DMS53 treated with DMSO at 0.1 percent for 48 hours (cell line): ENCODE data around the gene CYP2W1.

ENCODE experiments used
- DNase-seq: peaks from one replicate; lab custom pipeline; 2025; ENCODE audit not compliant: unreplicated experiment; lab: John Stamatoyannopoulos, UW

Gene CYP2W1

DNA sequence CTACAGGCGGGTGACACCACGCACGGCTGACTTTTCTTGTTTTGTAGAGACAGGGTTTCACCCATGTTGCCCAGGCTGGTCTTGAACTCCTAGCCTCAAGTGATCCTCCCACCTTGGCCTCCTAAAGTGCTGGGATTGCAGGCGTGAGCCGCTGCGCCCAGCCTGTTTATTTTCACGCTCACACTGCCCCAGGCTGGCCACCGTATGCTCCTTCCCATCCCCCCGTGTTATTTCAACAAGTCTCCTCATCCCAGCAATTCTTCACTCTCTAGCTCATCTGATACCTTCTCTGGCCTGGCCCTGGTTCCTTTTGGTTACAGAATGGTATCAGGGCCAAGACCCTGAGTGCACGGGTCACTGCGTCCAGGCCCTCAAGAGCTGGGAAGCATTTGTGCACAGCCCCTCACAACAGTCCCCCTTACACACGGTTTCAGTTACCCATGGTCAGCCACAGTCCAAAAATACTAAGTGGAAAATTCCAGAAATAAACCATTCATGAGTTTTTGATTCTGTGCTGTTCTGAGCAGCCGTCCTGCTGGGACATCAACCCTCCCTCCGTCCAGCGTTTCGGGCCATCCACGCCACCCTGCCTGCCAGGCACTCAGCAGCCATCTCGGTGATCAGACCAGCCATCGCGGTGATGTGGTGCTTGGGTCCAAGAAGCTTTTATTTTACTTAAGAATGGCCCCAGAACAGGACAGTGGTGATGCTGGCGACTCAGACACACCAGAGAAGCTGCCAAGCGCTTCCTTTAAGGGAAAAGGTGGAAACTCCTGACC, 16.5 kb upstream of the CYP2W1 start:
- no peak for DNase-seq

DNA sequence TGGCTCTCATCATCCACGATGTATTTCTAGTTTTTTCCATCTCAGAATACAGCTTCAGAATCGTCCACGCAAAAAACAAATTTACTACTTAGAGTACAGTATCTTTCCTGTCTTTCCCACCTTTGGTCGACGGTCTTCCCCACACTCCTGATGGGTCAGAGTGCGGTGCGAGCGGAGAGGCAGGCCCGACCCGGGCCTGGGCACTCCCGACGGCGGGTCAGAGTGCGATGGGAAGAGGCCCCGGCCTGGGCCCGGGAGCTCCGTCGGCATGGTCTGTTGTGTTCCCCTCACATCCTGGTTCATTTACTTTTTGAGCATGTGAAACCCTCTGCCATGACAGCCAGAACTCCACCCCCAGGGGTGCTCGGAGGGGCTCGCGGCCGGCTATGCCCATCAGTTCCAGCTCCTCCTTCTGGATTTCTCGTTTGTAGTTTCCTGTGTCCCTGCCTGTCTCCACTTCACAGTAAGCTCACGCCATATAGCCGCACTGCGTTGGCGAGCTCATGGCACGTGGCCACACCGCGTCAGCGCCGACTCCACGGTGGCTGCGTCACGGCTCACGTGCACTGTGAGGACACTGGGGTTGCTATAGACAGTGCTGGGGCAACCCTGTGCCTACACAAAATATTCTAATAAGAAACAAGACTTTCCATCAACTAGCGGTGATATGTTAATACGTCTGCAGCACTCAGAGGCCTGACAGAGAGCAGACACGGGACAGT, 15.5 kb upstream of the CYP2W1 start:
- DNase-seq = no peak

DNA sequence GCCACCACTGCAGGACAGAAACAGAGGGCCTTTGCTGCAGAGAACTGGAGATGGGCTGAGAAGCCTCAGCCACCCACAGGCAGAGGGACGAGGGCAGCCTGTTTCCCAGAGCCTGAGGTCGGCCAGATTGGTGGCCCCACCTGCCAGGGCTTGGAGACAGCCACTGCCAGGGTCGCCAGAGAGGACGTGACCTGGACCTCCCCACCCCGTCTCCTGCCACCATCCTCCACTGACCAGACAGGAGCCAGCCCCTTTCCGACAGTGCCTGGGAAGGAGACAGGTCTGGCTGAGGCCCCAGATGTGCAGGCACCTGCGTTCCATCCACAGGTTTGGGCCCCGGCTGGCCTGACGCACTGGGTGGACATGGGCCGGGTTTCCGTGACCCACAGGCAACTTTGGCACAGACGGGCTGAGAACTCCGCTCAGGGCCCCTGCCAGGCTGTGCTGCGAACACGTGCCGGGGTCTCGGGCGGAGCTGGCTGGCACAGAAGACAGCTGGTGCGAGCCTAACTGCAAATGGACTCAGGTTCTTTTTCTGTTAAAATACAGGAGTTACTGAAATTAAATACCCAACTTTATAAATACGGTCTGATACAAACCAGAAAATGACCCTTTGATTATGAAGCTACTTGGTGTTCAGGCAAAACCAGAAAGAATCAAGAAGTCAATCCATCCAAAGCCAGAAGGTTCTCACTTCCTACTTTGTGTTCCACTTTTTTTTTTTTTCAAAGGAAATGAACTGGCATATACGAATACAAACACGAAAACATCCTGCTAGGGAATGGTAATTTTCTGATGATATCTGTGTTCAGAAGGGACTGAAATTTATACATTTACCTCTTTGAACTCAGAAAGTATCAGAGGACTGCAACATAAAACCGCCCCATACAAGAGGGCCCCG, 14.5 kb upstream of the CYP2W1 start:
- DNase-seq = no peak

DNA sequence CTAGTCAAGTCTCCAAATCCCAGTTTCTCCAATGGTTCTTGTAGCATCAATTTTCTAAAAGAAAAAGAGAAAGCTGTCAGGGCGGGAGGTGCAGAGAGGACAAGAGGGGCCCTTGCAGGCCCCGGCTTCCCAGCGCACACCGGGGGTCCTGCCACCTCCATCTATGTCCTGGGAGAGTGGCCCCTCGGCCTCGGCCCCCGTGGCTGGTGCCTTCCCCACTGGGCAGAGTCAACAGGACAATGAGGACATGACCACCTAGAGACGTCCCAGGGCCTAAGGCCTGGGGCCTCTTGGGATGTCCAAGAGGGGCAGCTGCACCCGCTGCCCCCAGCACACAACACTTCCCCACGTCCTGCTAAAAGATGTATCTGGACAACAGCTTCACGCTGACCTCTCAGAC, 13.6 kb upstream of the CYP2W1 start:
- no peak for DNase-seq

DNA sequence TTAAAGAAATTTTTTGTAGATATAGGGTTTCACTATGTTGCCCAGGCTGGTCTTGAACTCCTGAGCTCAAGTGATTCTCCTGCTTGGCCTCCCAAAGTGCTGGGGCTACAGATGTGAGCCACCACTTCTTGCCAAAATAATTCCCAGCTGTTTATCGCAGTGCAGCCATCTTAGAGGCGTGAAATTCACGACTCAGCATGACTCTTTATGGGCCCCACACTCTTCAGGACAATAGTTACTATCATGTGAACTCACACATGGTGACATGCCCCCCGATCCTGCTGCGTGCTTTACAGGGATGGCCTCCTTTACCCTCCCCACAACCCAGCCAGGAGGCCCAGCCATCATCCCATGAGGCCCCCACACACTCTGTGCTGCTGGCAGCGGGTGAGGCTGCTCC, 12.2 kb upstream of the CYP2W1 start:
- no peak for DNase-seq

DNA sequence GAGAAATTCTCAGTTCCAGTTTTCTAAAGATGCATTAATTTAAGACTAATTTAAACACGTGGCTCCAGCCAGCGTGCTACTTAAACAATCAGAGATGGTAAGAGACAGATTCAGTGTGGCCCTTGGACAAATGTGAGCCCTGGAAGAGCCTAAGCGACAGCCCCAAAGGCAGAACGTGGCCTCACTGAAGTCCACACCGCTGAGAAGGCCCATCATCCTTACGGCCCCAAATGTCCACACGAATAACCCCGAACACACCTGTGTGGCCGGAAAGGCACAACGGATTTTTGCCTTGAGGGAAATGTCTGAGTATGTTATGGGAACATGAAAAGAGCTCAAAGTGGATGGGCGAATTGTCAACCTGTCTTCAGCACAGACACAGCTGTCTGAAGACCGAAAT, 10.9 kb upstream of the CYP2W1 start:
- no peak for DNase-seq

DNA sequence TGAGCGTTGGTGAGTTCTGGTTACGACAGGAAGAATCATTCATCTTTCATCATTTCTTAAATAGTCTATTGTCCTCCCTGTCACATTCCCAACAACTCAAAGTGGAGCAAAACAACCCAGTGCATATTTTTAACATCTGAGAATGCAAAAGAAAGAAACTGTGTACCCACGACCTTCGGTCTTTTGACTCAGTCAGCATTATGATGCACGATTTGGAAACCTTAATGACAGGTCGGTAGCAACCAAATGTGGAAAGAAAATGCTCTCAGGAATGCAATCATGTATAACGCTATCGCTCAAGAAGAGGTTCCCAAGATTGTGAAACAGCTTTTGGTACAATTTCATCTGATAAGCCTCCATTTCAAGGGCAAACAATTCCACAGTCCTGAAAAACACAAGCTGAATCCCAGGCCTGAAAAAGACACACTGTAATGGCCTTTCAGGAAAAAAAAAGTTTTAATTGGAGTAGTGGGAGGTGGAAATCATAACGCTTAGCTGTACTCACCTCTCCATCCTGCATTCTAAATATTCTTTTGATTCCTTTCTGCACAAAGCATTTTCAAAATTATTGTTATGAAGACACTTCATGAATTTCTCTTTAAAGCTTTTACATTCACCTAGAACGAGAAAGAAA, 10.2 kb upstream of the CYP2W1 start:
- DNase-seq = no peak

DNA sequence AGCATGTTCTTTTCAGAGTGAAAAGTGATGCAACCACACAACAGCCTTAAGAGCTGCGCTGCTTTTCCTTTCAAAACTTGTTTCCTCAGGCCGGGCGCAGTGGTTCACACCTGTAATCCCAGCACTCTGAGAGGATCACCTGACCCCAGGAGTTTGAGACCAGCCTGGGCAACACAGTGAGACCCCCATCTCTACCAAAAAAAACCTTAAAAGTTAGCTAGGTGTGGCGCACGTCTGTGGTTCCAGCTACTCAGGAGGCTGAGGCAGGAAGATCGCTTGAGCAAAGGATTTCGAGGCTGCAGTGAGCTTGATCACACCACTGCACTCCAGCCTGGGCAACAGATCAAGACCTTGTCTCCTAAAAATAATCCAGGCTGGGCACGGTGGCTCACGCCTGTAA, 9.7 kb upstream of the CYP2W1 start:
- no peak for DNase-seq

DNA sequence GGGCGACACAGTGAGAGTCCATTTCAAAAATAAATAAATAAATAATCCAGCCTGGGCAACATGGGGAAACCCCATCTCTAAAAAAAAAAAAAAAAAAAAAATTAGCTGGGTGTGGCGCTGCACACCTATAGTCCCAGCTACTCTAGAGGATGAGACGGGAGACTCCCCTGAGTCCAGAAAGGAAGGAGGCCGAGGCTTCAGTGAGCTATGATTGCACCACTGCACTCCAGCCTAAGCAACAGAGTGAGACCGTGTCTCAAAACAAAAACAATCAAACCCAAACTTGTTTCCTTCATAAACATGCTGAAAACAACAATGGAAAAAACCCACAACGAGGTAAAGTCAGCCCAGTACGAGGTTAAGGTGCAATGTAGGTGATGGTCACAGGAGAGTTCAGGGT, 8.8 kb upstream of the CYP2W1 start:
- DNase-seq = no peak

DNA sequence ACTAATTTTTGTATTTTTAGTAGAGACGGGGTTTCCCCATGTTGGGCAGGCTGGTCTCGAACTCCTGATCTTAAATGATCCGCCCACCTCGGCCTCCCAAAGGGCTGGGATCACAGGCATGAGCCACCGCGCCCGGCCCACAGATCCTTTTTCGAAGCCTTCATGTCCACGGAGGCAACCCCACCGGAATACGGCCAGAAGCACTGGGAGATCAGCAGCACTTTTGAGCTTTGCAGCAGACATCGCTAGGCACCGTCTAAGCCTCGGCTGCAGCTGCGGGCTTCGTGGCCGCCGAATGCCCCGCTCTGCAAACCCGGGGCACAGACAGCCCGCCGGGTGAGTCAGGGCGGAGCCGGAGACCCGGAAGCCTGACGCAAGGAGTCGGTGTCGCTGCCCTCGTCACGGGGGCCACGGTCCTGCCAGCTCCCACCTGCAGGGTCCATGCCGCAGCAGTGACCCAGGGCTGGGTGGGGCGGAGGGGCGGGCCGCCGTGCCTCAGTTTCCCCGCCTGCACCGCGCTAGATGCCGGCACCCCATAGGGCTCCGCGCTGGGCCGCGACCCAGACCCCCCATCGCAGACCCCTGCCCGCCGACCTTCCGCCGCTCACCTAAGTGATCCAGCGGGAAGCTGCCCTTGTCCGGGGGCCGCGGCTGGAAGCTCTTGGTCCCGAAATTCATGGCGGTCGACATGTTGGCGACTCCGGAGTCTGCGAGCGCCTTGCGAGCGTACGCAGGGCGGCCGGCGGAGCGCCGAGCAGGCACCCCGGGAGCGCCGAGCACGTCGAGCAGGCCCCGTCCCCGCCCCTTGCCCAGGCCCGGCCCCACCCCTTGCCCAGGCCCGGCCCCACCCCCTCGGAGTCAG, 7.9 kb upstream of the CYP2W1 start, which contains the start of gene COX19:
Gene COX19, minus strand, starts transcription at position 730 of the 862 bp plus-strand sequence. Its CDS starts 40 bp downstream, at position 690.
- DNase-seq = peak; percentile 62

DNA sequence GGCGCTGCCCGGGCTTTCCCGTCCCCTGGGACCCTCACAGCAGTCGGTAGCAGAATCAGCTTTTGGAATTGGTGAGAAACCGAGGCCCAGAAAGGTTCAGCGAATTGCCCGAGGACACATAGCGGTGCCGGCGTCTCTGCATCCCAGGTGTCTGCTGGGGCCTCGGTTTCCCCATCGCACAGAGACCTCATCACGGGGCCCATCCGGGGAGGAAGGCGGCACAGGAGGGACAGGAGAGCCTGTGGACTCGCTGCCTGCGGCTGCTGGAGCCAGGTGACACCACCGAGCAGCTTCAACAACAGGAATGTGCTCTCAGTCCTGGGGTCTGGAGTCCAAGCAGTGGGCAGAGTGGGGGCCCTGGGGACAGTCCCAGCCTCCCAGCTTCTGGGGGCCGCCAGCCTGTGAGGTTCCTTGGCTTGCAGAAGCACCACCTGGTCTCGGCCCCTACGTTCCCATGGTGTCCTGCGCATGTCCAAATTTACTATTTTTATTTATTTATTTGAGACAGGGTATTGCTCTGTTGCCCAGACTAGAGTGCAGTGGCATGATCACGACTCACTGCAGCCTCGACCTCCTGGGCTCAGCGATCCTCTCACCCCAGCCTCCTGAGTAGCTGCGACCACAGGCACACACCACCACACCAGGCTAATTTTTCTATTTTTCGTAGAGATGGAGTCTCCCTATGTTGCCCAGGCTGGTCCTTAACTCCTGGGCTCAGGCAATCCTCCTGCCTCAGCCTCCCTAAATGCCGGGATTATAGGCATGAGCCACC, 7.1 kb upstream of the CYP2W1 start:
- DNase-seq = no peak

DNA sequence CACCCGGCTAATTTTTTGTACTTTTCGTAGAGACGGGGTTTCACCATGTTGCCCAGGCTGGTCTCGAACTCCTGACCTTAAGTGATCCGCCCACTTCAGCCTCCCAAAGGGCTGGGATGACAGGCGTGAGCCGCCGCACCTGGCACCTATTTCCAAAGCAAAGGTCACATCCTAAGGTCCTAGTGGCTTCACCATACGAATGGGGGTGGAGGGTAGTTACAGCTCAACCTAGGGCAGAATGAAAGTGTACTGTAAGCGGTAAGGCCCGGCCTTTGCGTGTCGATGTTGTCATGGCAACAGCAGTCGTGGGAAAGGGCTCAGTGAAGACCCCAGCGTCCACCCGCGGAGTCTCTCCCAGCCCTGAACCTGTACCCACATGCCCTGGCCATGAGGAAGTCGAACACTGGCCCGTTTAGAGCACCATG, 6.1 kb upstream of the CYP2W1 start:
- DNase-seq = no peak

DNA sequence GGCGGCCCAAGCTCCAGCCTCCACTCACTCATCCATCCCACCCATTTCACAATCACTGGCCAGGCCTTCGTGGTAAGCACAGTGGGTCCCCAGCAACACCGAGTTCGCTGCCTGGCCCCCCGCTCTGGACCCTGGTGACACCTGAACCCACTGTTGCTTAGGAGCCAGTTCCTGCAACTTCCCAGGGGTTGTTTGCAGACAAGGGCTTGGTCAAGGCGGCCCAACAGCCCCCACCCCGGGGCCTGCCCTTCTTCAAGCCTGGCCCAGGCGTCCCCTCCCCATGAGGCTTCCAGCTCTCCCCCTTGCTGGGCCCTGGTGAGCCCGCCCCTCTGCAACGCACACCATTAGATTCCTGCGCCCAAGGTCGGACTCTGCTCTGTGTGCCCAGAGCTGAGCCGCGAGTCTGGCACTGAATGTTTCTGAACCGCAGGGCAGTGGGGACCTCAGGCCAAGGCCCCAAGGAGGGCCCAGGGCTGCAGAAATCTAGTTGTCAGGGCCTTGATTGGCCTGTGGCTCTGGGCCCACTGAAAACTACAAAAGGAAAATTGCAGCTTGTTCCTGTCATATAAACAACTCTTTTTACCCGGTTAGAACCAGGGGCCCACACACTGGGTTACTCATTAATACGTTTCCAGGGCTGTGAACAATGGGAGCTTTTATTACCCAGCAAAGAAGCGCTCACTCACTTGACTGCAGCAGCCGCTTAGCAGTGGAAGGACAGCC, 5.5 kb upstream of the CYP2W1 start:
- peak; percentile 66 for DNase-seq

DNA sequence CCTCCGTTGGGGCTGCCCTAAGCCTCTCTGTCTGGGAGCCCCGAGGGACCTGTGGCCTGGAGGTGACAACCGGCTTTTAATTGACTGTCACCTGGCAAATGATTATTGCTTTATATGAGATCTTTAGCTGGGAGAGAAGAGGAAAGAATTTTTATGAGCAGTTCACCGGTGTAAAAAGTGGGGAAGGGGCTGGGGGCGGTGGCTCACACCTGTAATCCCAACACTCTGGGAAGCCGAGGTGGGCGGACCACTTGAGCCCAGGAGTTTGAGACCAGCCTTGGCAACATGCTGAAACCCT, 5.0 kb upstream of the CYP2W1 start:
- DNase-seq = no peak

DNA sequence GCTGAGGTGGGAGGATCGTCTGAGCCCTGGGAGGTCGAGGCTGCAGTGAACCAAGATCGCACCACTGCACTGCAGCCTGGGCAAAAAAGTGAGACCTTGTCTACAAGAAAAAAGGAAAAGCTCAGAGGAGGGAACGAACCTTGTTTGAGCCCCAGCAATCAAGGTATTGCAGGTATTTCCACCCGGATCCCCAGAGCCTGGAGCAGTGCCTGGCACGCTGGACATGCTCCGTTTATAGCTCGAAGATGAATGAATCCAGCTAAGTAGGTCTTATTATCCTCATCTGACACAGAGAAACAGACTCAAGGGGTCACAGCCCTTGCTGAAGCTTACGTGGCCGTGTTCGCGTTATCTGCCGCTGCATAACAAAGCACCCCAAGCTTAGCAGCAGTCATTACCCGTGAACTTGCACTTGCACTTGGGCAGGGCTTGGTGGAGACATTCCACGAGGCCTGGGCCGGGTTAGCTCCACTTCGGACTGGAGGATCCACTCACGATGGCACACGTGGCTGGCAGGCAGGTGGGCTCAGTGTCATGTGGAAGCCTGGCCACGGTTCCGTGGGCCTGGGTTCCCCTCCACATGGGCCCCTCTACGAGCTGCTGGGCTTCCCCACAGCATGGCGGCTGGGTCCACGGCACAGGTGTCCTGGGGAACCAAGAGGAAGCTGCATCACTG, 4.4 kb upstream of the CYP2W1 start:
- no peak for DNase-seq

DNA sequence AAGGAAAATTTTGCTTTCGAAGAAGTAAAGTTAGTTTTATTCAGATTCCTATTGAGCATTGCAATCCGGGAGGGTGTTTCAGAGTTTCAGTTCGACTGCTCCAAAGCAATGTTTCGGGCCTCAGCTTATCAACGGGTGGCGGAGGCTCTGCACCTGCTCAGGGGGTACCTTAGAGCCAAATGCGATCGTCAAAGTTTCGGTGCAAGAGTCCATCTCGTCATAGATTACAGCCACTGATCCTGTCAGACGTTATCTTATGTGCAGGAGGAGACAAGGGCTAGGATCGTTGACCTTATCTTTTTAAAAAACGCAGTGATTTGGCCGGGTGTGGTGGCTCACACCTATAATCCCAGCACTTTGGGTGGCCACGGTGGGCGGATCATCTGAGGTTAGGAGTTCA, 3.8 kb upstream of the CYP2W1 start:
- no peak for DNase-seq

DNA sequence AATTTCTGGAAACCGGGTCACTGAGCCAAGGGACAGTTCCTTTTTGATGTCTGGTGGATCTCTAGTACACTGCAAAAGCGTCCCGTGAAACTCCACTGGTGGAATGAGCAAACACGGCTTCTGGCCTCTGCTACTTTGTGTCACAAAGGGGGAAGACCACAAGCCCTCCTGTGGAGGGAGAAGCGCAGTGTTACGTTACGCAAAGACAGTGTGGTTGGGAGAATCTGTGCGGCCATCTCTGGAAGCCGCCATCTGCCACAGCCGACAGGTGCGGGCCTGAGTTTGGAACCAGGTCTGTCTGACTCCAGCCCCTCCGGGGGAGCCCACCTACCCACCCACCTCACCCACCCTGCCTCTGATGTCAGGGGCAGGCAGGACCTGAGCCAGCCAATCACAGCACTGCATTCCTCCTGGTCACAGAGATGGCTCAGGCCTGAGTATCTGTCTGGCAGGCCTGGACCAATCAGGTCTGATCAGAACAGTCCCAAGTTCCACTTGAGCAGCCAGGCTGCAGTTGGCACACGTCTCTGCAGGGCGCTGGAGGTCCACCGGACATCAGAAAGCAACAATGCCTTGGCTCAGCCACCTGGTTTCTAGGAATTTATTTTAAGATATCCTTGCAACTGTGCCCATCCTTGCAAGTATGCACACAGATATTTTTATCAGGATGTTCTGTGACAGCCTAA, 3.0 kb upstream of the CYP2W1 start:
- DNase-seq = no peak
